ENCODE measurements around the gene TIMM23.

DNA sequence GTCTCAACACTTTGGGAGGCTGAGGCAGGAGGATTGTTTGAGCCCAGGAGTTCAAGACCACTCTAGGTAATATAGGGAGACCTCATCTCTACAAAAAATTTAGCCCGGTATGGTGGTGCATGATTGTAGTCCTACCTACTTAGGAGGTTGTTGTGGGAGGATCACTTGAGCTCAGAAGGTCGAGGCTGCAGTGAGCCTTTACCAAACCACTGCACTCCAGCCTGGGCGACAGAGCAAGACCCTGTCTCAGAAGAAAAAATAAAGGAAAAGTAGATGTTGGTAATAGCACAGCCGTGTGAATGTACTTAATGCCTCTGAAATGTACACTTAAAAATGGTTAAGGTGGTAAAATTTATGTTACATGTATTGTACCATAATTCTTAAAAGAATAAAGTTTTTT, 25.3 kb downstream of the TIMM23 start:
- TF ChIP-seq POLR2A (IDR thresholded peaks at IDR 0.05): no peak
- TF ChIP-seq, protein P1, sequence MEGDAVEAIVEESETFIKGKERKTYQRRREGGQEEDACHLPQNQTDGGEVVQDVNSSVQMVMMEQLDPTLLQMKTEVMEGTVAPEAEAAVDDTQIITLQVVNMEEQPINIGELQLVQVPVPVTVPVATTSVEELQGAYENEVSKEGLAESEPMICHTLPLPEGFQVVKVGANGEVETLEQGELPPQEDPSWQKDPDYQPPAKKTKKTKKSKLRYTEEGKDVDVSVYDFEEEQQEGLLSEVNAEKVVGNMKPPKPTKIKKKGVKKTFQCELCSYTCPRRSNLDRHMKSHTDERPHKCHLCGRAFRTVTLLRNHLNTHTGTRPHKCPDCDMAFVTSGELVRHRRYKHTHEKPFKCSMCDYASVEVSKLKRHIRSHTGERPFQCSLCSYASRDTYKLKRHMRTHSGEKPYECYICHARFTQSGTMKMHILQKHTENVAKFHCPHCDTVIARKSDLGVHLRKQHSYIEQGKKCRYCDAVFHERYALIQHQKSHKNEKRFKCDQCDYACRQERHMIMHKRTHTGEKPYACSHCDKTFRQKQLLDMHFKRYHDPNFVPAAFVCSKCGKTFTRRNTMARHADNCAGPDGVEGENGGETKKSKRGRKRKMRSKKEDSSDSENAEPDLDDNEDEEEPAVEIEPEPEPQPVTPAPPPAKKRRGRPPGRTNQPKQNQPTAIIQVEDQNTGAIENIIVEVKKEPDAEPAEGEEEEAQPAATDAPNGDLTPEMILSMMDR (IDR thresholded peaks at IDR 0.05): no peak

Data from Peyer's patch (tissue), 4 donors.